Measurements from ENCODE around the gene CELF4.

CELF4 gene

DNA sequence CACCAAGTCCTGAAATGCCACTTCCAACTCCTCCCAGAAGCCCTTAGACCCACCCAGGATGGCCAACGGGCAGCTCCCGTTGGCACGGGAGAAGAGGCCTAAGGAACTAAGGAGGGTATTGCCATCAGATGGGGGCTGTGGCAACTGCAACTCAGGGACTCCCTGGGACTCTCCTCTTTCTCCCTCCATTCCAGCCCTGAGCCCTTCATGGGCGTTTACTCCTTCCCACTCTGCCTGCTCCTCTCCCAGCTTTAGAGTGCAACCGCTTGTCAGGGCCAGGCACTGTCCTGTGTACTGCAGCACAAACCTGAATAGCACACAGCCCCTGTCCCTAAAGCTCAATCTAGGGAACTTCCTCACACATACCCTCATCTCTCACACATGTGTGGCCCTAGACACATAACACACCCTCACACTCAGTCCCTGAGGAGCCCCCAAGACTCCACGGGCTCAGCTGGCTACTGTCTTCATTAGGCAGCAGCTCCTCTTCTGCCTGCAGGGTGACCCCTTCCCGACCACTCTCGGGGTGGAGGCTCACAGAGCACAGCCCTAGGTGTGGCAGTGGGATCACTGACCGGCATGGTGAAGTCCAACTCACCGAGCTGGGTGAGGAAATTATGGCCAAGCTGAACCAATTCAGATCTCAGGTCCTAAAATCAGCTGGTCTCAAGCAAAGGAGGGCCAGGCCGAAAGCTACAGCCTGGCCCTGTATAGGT is 316.3 kb downstream of the CELF4 start:
- no peak for DNase-seq

DNA sequence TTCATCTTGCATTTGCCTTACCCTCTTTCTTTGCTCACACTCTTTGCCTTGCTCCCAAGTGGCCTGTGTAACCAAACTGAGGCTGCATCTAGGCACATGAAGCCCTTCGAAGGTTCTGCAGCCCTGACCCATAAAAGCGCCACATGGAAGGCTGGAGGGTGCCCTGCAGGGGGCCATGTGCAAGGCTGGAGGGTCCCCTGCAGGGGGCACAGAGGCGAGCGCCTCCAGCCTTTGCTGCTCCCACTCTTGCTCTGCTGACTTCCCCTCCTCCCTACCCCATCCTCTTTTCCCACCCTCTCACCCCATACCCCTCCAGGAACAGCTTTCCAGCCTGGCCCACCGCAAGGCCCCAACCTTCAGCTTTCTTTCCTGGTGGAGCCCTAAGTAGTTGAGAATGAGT is 317.3 kb downstream of the CELF4 start:
- DNase-seq: no peak

DNA sequence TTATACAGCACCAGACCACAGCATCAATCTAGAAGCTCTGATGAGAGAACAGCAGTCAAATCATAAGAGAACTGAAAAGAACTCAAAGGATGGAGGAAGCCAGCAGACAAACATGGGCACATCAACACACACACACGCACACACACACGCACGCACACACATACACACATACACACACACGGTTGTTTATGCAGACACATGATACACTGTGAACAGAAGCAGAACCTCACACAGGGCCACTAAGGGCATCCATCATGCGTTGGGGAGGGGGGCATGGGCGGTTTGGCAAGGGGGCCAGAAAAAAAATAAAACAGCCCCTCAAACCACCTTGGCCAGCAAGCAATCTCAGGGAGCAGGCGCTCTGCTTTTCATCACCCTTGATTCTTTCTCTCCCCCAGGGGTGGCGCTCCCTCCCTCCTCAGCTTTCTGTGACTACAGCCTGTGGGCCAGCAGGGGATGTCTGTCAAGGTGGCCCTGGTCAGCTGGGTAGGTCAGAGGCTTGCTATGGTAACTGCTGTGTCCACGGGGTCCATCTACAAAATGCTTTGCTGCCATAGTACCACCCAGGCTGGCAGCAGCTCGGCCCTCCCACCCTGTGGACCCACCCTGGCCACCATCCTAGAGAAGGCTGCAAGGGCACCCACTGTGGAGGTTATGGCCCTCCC is 318.0 kb downstream of the CELF4 start:
- DNase-seq: no peak

DNA sequence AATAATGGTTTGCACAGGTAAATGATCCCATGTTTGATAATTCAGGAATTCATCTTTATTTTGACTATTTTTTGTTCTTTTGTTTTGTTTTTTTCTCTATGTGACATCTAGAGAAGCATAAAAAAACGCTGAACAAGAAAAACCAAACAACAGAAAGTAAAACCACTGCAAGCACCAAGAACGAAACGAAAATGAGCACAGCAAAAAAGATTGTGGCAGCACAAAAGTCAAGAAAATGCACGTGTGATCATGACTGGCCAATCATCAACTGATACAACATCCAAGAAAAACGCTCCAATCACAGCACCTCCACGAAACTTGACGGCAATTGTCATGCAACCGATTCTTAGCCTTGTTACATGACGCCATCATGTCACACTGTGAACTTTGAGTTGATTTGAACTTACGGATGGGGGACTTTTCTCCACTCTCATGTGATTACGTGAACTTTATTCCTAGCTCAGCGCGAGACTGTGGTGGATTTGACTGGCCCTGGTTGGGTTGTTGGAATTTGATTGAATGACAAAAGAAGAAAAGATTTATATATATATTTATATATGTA is 318.7 kb downstream of the CELF4 start:
- DNase-seq: no peak

DNA sequence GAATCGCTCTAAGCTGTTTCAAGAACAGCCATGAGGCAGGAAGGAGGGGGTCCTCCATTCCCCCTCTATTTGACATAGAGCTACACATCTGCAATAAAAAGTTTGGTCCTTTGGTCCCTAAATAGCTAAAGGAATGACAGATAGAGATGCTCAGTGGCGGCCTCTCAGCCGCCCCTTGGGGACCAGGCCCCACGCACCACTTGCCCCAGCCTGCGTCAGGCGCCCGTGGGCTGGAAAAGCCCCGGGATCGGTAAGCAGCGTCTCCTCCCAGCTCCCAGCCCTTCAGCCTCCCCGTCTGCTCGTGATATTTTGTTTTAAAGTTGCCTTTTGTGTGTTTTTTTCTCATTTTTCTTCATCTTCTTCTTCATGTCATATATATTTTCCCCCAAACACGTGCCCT is 321.0 kb downstream of the CELF4 start:
- DNase-seq: no peak

DNA sequence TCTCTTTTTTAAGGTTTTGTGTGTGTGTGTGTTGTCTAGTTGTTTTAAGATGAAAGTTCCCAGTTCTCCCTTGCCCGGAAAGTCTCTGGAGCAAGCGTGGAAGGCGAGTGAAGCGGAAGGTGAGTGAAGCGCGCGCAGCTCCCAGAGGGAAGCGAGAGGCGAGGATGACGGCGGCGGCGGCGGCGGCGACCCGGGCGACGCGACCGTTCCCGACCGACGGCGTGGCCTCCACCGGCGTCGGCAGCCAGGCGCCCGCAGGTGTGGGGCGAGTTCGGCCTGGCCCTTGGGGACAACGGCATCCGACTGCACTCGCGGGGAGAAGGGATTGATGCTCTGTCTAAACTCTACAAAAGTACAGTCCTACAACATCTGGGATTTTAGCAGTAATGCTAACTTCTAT is 321.9 kb downstream of the CELF4 start:
- no peak for DNase-seq

DNA sequence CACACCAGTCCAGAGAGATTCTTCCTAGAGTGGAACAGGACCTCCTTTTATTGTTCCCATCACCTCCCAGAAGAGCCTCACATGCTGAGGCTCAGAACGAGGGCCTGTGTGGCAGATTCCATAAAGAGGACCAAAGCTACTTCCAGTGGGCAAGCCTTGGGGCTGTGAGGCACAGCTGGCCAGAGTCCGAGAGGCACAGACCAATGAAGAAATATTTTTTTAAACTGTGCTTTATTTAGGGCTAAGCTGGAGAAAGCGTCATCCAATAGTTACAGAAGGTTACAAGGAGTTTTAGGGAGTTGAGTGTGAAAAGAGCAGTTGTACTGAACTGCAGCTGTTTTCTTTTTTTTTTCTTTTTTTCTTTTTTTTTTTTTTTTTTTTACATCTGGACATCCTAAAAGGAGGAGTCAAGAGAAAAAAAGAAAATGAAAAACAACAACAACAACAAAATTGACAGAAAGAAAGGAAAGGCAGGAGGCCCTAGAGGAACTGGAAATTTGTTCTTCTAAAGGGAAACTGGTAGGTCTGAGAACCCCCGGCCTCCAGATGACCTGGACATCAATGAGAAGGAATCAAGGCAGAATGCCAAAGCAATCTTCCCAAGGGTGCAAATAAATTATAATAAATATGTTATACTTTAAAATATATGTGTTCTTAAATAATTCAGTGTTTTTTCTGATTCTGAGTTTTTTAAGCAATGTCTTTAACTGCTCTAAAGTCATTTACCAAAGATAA is 322.6 kb downstream of the CELF4 start:
- DNase-seq: no peak

DNA sequence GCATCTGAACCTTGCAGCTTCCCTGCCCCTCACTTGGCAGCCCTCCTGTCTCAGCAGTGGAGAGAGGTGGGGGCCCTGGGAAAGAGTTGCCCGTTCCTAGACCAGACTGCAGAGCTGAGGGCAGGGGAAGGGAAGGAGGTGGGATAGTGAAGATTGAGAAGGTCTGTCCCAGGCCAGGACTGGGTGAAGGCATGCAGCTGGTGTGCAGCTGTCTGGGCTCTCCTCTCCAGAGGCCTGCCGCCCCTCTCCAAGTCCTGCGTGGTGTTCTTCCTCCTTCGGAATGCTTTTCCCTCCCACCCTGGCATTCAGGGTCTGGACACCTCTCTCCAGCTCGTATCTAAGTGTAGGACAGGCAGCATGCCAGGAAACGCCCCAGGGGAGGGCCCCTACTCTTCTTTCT is 323.5 kb downstream of the CELF4 start:
- no peak for DNase-seq

DNA sequence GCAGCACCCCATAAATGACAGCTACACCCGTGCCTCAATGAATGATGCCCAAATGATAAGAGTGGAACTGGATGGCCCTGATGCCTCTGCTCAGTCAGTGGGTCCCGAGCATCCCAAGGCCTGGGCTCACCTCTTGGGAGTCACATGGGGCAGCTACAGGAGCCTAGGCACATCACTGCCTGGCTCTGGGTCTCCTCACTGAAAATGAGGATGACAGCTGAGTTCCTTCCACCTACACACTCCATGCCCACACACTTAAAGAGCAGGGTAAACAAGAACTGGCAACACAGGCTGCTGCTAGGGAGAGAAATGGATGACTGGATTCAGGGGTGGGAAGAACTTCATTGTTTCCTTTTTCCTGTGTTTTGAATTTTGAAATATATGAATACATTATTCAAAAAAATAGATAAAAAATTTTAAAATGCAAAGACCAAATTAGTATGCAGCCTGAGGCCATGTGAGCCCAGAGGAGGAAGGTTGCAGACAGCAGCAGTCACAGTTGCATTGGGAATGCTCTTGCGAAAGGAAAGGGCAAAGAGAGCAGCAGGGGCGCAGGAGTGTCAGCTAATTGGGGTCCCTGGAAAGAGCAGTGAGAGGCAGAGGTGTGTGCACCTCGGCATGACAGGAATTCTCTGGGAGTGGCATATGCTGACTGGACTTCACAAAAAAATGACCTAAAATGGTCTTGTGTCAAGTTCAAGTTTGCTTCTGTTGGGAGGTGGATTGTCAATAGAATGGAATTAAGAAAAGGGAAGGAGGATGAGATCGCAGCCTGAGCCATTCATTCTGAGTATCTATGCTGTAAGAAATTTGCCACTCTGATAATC is 327.1 kb downstream of the CELF4 start:
- no peak for DNase-seq

DNA sequence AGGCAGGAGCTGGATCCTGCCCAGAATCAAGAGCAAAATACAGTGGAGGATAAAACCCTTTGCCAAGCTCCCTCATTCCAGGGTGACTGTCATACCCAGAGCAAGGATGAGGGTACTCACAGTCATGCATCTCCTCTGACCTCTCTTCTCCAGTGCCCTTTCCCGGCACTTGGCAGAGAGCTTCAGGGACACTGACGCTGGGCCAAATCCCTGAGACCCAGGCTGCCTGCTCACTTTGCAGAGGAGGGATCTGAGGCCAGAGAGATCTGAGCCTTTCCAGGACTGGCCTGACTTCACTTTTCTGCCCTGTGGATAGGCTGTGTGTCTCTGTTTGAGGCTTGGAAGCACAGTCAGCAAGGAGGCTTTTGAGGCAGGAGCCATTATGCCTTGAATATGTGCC is 330.0 kb downstream of the CELF4 start:
- no peak for DNase-seq

DNA sequence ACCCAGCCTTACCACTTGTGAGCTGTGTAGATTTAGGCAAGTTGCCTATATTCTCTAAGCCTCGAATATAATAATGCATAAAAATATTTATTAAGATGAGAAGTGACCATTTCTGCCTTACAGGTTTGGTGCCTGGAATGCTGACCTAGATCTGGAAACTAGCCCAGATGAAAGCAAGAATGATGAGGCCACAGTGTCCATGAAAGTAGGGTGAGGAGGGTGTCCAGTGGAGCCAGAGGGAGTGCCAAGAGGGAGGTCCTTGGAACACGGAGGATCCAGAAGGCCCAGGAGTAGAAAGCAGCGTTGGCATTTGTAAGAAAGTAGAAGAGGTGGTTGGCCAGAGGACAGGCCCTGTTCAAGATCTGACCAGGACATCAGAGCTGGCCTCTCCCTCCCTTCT is 334.3 kb downstream of the CELF4 start:
- no peak for DNase-seq

DNA sequence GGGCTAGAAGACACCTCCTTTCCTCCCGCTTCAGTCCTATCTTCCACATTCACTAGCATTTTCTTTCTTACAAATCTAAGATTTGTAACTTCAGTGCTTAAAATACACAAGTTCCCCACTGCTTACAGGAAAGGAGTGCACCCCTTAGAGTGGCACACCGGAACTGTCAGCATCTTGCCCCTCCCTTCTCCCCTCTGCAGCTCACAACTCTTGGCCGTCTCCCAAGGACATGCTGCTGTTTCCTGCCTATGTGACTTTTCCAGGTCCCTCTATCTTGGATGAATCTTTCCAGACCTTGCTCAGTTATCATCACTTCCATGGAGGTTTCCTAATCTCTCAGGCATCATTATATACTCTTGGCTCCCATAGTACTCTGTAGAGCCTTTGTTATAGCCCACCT is 334.8 kb downstream of the CELF4 start:
- no peak for DNase-seq

DNA sequence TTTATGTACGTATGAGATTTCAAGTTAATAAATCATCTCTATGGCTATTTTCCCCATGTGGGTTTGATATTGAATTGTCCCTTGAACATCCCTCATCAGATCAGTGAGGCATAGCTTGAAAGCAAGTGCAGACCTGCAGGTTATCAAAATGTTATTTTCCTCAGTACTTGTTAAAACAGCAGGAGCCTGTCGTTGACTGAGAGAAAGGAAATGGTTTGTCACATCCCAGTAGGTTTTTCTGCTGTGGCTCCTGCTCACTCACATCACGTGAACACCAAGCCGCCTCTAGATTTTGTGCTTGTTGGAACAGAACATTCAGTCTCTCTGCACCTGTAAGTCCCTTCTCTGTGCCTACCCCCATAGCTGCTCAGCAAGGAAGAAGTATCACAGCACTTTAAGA is 340.3 kb downstream of the CELF4 start:
- no peak for DNase-seq

DNA sequence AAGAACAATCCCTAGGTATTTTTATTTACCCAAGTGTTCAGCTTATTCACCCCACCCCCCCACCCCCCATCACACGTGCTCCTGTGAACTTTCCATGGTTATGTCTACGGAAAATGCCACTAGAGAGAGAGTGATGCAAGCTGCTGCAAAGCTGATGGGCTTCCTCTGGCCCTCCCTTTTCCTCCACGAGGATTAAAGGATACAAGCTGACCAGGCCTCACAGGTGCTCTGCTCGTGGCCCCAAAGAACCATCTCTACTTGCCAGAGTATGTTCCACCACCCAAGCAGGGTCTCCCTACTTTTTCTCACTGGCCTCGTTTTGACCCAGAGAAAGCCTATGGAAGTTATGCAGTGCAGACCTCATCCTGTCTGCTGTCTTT is 342.6 kb downstream of the CELF4 start:
- DNase-seq: no peak

DNA sequence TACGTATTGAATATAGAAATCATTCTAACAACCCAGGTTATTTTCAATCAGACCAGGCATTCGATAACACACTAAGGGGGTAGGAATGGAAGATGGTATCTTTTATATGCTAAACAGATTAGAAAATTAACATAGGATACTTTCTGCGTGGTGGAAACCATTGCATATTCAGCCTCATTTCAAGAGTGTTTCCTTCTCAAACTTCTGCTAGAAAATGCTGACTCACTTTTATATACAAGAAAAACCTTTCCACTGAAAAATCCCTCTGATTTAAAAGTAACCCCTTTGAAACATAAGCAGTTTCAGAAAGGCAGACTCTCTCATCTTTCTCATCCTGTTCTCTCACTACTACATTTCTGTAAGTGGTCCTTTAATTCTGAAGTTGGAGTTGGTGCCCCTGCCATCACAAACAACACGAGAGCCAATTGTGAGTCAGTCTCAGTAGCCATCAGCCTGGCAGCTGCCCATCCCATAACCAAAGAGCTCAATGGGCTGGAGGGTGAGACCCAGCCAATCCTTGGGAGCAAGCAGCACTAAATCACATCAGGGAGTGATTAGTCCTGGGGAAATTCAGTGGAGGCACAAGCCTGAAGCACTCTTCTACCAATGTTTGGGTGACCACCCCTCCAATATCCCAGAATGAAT is 343.1 kb downstream of the CELF4 start:
- DNase-seq: no peak

DNA sequence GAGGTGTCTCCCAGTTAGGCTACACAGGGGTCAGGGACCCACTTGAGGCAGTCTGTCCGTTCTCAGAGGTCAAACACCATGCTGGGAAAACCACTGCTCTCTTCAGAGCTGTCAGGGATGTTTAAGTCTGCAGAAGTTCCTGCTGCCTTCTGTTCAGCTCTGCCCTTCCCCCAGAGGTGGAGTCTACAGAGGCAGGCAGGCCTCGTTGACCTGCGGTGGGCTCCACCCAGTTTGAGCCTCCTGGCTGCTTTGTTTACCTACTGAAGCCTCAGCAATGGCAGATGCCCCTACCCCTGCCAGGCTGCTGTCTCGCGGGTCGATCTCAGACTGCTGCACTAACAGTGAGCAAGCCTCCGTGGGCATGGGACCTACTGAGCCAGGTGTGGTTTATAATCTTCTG is 346.3 kb downstream of the CELF4 start:
- DNase-seq: no peak

DNA sequence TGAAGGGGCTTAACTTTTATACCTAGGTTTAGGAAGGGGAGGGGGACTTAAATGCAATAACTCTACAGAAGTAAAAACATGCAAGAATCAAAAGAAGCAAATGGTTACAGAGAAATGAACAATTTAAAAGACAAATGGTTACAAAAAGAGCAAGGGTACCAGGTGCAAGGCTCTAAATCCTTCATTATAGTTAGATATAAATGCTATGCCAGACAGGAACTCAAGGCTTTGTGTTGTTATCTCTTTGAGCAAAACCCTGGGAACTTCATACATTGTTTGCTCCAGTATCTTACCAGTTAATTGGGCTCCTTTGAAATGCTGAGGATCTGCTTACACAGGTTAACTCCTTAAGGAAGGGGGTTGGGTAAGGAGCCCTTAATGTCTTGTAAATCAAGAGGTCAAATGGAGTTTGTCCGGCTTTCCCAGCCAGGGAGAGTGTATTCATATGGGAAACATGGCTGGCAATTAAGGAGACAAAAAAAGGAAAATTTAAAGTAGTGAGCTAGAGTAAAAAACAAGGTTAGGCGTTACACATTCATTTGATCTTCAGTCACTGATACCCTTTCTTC is 347.5 kb downstream of the CELF4 start:
- DNase-seq: no peak

DNA sequence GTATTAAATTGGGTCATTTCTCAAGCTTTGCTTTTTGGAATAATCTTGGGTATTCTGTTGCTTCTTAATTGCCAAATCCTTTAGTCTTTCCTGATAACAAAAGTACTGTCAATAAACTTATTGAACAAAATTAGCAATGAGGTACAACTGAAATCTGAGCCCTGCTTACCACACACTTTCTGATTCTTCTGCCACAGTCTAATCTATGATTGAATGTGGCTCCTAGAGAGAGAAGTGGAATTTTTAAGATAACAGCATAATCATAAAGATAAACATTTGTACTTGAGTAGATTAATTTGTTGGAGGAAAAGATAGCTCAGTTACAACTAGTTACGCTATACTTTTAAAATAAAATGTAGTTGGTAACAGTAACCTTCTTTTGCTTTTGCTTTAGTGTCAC is 354.8 kb downstream of the CELF4 start:
- DNase-seq: no peak

DNA sequence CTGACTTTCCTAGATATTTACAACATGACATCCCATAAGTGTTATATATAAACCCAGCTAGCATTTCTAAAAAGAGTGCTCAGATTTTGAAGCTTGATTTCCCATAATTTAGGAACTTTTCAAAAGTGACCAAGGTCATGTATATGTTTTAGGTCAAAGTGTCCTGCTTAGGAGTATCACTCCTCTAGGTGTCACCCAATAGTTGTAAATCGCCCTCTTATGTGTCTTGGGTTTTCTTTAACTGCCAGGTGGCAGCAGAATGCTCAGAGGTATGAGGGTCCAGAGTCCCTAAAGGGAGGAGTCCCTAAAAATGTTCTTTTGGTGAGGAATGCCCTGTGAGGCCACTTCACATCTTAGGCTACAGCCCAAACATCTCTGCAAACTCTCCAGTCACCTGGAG is 358.3 kb downstream of the CELF4 start:
- no peak for DNase-seq

DNA sequence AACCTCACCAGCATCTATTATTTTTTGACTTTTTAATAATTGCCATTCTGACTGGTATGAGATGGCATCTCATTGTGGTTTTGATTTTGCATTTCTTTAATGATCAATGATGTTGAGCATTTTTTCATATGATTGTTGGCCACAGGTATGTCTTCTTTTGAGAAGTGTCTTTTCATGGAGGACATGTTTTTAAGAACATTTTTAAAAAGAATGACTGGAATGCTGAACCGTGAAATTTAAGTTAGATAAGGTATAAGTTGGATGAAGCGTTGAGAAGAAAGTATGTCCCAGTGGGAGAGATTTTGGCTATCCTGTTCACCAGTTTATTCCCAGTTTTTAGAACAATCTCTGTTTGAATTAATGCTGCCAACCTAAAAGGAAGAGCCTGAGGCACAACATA is 365.9 kb downstream of the CELF4 start:
- DNase-seq: no peak

Data from stimulated activated naive CD4-positive, alpha-beta T cell (primary cell).